ENCODE measurements around the gene TUNAR.

DNA sequence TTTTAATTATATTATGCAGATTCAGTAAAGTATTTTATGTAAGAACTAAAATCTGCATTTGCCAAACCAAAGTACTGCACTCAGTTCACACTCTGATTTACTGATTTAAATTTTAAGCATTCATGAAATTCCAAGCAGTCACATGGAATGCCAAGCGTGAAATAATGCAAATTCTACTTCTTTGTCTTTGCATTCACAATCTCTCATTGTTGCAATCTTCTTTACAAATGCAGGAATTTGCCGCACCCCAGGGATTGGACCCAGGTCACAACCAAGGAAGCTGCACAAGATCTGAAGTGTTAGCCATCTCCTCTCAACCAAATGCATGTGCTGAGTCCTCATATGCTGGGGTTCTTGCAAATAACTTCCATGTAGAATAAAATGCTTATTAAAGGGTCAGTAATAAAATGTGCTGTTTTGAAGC is 71.9 kb downstream of the TUNAR start:
- TF ChIP-seq ARNTL (CRISPR knock-in tag; IDR thresholded peaks at IDR 0.05; ENCODE audit: borderline replicate concordance, low read depth) (no peak), TCF4 (CRISPR knock-in tag; IDR thresholded peaks at IDR 0.05; ENCODE audit: borderline replicate concordance) (no peak), CSRNP3 (CRISPR knock-in tag; IDR thresholded peaks at IDR 0.05) (no peak), BACH2 (CRISPR knock-in tag; IDR thresholded peaks at IDR 0.05; ENCODE audit: borderline replicate concordance) (no peak), GLIS3 (CRISPR knock-in tag; IDR thresholded peaks at IDR 0.05) (no peak), CSDC2 (CRISPR knock-in tag; IDR thresholded peaks at IDR 0.05) (no peak), SNAI2 (CRISPR knock-in tag; IDR thresholded peaks at IDR 0.05) (no peak), ISL1 (CRISPR knock-in tag; IDR thresholded peaks at IDR 0.05) (no peak), ZNF565 (CRISPR knock-in tag; conservative IDR thresholded peaks at IDR 0.05; ENCODE audit: low read depth) (no peak)
- TF ChIP-seq, protein P1, sequence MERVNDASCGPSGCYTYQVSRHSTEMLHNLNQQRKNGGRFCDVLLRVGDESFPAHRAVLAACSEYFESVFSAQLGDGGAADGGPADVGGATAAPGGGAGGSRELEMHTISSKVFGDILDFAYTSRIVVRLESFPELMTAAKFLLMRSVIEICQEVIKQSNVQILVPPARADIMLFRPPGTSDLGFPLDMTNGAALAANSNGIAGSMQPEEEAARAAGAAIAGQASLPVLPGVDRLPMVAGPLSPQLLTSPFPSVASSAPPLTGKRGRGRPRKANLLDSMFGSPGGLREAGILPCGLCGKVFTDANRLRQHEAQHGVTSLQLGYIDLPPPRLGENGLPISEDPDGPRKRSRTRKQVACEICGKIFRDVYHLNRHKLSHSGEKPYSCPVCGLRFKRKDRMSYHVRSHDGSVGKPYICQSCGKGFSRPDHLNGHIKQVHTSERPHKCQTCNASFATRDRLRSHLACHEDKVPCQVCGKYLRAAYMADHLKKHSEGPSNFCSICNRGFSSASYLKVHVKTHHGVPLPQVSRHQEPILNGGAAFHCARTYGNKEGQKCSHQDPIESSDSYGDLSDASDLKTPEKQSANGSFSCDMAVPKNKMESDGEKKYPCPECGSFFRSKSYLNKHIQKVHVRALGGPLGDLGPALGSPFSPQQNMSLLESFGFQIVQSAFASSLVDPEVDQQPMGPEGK (CRISPR knock-in tag; IDR thresholded peaks at IDR 0.05; ENCODE audit: borderline replicate concordance), result no peak
- TF ChIP-seq, protein P2, sequence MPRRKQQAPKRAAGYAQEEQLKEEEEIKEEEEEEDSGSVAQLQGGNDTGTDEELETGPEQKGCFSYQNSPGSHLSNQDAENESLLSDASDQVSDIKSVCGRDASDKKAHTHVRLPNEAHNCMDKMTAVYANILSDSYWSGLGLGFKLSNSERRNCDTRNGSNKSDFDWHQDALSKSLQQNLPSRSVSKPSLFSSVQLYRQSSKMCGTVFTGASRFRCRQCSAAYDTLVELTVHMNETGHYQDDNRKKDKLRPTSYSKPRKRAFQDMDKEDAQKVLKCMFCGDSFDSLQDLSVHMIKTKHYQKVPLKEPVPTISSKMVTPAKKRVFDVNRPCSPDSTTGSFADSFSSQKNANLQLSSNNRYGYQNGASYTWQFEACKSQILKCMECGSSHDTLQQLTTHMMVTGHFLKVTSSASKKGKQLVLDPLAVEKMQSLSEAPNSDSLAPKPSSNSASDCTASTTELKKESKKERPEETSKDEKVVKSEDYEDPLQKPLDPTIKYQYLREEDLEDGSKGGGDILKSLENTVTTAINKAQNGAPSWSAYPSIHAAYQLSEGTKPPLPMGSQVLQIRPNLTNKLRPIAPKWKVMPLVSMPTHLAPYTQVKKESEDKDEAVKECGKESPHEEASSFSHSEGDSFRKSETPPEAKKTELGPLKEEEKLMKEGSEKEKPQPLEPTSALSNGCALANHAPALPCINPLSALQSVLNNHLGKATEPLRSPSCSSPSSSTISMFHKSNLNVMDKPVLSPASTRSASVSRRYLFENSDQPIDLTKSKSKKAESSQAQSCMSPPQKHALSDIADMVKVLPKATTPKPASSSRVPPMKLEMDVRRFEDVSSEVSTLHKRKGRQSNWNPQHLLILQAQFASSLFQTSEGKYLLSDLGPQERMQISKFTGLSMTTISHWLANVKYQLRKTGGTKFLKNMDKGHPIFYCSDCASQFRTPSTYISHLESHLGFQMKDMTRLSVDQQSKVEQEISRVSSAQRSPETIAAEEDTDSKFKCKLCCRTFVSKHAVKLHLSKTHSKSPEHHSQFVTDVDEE (CRISPR knock-in tag; IDR thresholded peaks at IDR 0.05), result no peak
- TF ChIP-seq, protein P3, sequence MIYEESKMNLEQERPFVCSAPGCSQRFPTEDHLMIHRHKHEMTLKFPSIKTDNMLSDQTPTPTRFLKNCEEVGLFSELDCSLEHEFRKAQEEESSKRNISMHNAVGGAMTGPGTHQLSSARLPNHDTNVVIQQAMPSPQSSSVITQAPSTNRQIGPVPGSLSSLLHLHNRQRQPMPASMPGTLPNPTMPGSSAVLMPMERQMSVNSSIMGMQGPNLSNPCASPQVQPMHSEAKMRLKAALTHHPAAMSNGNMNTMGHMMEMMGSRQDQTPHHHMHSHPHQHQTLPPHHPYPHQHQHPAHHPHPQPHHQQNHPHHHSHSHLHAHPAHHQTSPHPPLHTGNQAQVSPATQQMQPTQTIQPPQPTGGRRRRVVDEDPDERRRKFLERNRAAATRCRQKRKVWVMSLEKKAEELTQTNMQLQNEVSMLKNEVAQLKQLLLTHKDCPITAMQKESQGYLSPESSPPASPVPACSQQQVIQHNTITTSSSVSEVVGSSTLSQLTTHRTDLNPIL (CRISPR knock-in tag; IDR thresholded peaks at IDR 0.05; ENCODE audit: low read depth), result no peak
